Measurements from ENCODE around the gene WDFY4.

Gene WDFY4

GRCh38 chr10:48770561-48771089 lies 86.0 kb downstream of the WDFY4 start:
- DNase-seq (ENCODE audit: low read depth) = no peak
- TF ChIP-seq CTCF (conservative IDR thresholded peaks at IDR 0.05; ENCODE audit: low read depth, low read length) = no peak
- no peak overlapping the region for H3K4me3 ChIP-seq (ENCODE audit: low read depth, low read length)

GRCh38 chr10:48771234-48771633 lies 86.6 kb downstream of the WDFY4 start:
- DNase-seq (ENCODE audit: low read depth) = no peak
- no peak overlapping the region for H3K4me3 ChIP-seq (ENCODE audit: low read depth, low read length)
- no peak for TF ChIP-seq CTCF (conservative IDR thresholded peaks at IDR 0.05; ENCODE audit: low read depth, low read length)

GRCh38 chr10:48772059-48772458 lies 87.4 kb downstream of the WDFY4 start:
- no peak for DNase-seq (ENCODE audit: low read depth)
- no peak for TF ChIP-seq CTCF (conservative IDR thresholded peaks at IDR 0.05; ENCODE audit: low read depth, low read length)
- H3K4me3 ChIP-seq (ENCODE audit: low read depth, low read length) = no peak overlapping the region

- no peak for DNase-seq (ENCODE audit: low read depth)
- H3K4me3 ChIP-seq (ENCODE audit: low read depth, low read length) = no peak overlapping the region
- no peak for TF ChIP-seq CTCF (conservative IDR thresholded peaks at IDR 0.05; ENCODE audit: low read depth, low read length)
Measured at GRCh38 chr10:48773580-48773979, 88.9 kb downstream of the WDFY4 start.

GRCh38 chr10:48774416-48775205 lies 89.9 kb downstream of the WDFY4 start:
- no peak for DNase-seq (ENCODE audit: low read depth)
- no peak overlapping the region for H3K4me3 ChIP-seq (ENCODE audit: low read depth, low read length)
- TF ChIP-seq CTCF (conservative IDR thresholded peaks at IDR 0.05; ENCODE audit: low read depth, low read length) = no peak

GRCh38 chr10:48775206-48775517 lies 90.5 kb downstream of the WDFY4 start:
- no peak for DNase-seq (ENCODE audit: low read depth)
- no peak for TF ChIP-seq CTCF (conservative IDR thresholded peaks at IDR 0.05; ENCODE audit: low read depth, low read length)
- H3K4me3 ChIP-seq (ENCODE audit: low read depth, low read length) = no peak overlapping the region

GRCh38 chr10:48776005-48776522 lies 91.4 kb downstream of the WDFY4 start:
- DNase-seq (ENCODE audit: low read depth) = no peak
- H3K4me3 ChIP-seq (ENCODE audit: low read depth, low read length) = no peak overlapping the region
- TF ChIP-seq CTCF (conservative IDR thresholded peaks at IDR 0.05; ENCODE audit: low read depth, low read length) = no peak

All from choroid plexus epithelial cell (primary cell).